GM21717 (cell line): ENCODE measurements around the gene MAP2K3.
A peak's percentile ranks its signal among the peaks of the same experiment; 100 is the strongest.

Experiments used
- ATAC-seq: cut with Tn5 transposase; IDR thresholded peaks from one replicate; pipeline ENCODE4 v1.9.1; 2021; ENCODE audit warnings: mild to moderate bottlenecking, moderate library complexity; ENCODE audit not compliant: unreplicated experiment

MAP2K3 gene

DNA sequence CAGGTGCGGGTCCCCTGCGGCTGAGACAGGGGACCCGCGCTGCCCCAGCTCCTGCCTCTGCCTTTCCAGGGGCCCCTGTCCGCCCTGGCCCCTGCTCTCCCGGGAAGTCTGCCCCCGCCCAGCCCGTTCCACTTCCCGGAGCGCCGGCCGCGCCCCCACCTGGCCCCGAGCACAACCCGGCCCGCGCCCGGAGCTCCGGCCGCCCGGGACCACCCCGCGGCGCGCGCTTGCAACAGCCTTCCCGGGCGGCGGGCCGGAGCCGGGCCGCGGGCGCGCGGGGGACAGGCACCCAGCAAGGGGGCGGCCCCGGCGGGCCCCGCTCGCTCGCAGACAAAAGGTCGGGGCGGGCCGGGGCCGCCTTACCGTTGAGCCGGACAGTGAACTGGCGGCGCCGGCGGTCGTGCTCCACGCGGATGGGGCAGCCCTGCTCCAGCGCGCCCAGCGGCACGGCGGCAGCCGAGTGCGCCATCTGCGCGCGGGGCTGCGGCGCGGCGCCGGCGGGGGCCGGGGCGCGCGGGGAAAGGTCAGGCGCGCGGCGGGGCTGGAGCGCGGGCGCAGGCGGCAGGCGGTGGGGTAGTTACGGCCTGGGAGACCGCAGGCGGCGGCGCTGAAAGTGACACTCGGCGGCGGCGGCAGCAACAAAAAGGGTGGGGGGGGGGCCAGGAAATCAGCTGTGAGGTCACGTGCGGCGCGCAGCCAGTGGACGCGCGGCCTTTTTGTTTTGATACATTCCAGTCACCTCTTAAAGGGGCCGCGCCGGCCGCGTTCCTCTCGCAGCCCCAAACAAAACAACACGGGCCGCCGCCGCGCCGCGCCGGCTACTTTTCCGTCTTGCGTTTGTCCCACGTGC lies 31.5 kb upstream of the MAP2K3 start, which contains the start of gene NATD1:
NATD1 (minus strand) TSS at position 615 of the 850 bp plus-strand sequence; CDS start at position 469, 146 bp downstream.
- peak; percentile 70 for ATAC-seq

DNA sequence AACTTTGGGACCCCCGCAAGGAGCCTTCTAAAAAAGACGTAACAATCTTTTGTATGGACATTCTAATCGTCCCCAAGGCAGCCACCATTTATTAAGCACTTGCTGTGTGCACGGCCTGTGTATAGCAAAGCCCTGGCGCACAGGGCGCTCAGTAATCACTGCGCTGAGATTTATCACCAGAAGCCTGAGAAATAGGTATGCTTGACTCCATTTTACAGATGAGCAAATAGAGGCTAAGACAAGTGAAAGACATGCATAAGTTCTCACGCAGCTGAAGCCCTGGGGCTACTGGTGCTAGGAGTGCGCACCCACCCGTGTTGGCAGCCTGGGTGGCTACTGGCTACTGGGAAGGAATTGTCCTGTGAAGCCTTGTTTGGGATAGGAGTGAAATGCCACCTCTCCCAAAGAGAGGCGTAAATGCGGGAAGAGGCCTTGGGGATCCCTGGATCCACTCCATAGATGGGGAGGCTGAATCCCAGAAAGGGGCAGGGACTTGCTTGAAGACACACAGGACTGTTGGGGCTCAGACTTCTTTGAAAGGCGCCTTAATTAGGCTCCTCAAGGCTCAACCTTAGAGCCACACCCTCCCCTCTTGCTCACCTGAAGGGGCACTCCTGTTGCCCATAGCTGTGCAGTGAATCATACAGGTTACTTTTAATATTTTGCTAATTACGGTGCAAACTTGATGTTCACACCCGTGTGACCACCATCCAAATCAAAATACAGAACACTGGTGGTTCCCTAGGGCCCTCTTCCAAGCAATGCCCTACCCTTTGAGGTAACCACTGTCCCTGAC lies 30.7 kb upstream of the MAP2K3 start:
- no peak for ATAC-seq

DNA sequence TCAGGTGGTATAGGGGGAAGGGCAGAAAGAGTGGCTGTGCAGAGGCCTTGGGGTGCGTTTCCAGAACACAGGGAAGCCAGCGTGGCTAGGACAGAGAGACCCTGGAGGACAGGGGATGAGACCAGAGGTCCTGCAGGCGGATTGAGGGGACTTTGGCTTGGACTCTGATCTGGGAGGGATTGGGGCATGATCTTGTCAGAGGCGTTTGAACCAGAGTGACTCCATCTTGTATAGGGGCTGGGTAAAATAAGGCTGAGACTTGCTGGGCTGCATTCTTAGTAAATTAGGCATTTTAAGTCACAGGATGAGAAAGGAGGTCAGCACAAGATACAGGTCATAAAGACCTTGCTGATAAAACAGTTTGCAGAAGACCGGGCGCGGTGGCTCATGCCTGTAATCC lies 25.9 kb upstream of the MAP2K3 start:
- ATAC-seq = no peak

DNA sequence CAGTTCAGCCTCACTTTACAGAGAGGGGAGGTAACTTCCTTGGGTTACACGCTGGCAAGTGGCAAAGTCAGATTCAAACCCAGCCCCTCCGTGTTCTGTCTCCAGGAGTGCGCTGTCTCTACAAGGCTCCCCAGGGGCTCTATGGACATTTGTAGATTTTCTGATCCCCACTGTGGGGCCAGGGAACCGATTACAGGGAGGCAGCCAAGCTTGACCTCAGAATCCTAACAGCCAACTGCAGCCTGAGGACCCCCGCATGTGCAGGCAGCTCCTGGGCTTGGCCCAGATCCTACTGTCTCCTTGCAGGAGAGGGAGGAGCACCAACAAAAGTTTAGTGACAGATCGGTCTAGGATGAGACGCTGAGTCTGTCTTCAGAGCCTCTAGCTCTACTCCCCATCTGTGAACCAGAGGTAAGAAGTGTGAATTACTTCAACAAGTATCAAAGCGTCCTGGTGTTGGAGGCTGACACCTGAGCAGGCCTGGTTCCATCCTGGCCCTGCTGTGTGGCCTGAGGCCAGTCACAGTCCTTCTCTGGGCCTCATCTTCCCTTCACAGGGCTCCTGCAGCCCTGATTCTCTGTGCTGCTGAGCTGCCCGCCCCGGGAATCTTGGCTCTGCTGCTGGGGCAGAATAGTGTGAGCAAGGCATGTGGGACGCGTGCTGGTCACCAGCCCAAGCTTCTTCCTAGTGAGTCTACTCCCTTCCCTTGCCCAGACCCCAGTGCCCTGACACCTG lies 22.1 kb upstream of the MAP2K3 start:
- no peak for ATAC-seq

DNA sequence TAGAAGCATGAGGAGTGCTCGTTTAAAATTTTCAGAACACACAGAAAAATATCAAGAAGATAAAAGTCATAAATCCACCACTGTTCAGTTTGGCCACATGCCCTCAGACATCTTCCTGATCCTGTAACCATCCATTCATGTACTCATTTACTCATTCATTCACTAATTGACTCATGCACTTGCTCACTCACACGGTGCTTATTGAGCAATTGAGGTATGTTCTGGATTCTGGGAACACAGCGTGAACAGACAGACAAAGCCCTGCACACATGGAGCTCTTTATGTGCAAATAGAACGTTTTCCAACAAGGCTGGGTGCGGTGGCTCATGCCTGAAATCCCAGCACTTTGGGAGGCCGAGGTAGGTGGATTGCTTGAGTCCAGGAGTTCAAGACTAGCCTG lies 21.1 kb upstream of the MAP2K3 start:
- ATAC-seq = no peak

DNA sequence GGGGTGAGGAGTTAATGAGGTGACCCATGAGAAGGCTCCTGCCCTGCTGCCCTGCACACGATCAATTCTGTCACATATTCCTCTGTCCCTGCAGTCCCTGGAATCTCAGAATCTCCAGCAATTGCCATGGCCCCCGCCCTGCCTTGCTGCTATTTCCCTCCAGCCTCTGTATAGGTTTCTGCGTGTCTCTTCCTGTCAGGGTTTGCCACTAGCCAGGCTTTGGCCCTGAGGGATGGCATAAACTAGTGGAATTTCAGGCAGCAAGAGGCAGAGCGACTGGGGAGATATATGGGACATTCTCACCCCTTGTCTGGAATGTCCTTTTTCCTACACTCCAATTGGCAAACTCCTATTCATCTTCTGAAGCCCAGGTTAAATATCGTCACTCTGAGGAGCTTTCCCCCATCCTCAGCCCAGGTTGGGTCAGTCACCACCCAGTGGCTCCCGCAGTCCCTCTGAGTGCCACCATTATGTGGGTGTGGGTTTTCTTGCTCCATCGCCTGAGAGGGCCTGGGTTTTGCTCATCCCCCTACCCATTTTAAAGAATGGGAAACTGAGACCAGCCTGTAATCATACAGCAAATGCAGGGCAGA lies 15.8 kb upstream of the MAP2K3 start:
- no peak for ATAC-seq

DNA sequence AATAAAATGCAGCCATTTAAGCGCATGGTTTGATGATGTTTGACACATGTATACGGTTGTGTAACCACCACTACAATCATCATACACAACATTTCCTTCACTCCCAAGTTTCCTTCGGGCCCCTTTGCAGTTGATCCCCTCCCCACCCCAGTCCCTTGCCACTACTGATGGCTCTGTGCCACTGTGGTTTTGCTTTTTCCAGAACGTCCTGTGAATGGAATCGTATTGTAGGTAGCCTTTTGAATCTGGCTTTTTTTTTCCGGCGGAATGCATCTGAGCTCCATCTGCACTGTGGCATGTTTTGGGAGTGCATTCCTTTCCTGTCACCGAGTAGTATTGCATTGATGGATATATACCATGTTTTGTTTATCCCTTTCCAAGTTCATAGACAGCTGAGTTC lies 15.1 kb upstream of the MAP2K3 start:
- ATAC-seq = no peak

DNA sequence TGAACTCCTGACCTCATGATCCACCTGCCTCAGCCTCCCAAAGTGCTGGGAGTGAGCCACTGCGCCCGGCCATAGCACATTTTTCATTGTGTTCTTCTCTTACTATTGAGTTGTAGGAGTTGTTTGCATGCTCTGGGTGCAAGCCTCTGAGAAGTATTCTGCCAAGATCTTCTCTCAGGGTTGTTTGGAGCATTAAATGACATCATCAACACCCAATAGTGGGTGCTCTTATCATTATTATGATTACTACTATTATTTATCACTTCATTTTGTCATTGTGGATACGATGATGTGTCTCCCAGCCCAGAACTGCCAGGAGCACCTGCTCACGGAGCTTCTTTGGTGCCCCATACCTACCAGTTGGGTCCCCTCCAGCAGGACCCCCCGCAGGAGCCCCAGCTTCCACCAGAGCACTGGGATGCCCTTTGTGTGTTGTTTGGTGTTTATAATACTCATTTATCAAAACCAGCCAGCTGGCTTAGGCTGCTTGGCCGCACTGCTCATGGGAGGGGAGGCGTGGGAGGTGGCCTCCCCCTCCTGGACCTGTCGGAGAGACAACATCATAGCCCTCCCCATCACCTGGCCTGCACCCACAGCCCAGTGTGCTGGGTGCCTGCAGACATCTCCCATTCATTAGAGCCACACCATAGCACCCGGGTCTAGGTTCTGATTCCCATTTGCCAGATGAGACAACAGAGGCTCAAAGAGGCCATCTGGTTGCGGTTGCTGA lies 12.9 kb upstream of the MAP2K3 start:
- ATAC-seq = no peak

DNA sequence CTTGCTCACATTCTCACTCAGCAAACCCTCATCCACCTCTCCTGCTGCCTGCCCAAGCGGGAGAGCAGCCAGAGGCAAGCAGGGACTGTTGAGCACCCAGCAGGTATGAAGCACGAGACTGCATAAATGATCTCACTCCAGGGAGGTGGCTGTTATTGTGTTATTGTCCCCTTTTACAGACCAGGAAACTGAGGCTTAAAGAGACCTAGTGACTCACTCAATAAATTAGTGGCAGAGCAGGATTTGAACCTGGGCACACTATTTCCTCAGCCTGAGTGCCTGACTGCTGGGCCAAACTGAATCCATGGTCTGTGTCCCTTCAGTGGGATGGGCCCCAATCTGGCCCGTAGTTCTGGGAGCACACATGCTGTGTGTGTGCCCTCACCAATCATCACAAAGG lies 12.3 kb upstream of the MAP2K3 start:
- ATAC-seq = no peak

DNA sequence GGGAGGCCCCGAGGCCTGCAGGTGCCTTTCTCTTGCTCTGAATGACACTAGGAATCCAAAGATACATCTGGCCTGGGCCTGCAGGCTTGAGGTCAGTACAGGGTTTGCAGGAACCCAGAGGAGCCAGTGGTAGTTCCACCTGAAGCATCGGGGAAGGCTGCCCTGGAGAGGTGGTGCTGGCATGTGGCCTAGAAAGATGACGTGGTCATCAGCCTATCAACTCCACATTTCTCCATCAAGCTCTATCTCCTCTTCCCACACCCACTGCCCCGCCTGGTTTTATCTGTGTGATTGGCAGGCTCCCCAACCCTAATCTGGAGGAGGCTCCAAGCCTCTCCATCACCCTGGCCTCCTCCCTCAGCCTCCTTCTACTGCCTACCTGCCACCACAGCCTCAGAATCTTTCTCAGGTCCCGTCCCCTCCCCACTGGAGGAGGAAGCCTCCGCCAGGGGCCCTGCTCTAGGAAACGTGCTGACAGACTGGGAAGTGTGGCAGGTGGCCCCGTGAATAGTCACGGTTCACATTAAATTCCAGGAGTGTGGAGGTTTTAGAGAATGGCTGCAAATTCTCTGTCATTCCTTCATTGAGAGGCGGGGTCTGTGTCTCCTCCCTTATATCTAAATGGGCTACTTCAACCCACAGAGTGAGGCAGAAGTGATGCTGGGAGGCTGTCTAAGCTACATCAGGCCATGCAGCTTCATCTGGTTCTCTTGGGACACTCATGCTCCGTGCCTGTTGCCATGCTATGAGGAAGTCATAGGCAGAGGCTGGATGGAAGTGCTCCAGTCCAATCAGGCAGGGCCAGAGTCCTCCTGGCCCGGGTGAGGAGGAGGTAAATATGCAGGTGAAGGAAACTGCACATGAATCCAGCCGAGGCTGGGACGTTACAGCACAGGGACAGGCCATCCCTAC lies 11.4 kb upstream of the MAP2K3 start:
- no peak for ATAC-seq

DNA sequence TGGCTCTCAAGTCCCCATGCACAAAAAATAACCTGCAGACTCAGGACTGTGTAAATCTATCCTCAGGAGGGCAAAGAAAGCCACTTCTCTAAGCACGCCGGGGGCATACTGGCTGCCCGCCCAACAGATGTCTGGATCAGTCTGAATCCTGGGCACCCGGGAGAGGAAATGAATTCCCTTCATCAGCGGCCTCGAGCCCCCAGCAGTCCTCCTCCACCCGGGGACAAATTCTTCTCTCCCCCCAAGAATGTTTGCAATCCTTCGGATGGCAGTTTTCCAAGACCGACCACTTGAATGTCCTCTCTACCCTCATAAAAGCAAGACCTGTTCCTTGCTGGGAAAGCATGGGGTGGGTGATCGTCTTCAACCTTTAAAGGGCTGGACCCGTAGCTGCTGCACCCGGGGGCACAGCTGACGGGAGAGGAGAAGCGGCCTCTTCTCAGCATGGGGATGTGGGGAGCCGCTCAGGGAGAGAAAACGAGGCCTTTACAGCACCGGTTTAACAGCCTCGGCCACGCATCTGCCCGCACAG lies 9.4 kb upstream of the MAP2K3 start:
- ATAC-seq = peak; percentile 4

DNA sequence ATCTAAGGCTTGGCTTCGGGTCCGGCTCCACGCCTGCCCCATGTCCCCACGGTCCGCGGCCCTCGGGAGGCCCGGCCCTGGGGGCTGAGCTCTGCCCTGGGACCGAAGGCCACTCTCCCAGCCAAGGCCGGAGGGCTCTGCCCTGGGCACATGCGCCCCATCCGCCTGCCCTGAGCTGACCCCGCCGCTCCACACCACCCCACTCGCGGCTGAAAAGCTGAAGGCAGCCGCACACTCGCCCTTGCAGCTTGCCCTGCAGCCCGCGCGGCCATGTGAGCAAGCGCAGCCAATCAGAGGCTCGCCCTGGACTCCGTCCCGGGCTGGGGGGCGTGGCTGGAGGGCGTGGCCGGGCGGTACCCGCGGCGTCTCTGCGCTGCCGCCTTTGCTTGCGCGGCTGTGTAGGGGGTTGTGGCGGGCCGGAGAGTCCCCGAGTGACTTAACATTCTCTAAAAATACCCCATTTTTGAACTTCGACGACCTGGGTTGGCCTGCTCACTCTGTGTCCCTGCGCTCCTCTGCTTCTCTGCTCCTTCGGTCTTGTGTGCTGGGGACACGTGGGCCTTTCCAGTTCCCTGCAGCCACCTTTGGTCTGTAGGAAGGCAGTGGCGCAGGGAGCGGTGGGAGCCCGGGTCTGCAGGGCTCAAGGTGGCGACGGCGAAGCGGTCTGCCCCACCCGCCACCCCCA lies 8.8 kb upstream of the MAP2K3 start:
- ATAC-seq = peak; percentile 85

DNA sequence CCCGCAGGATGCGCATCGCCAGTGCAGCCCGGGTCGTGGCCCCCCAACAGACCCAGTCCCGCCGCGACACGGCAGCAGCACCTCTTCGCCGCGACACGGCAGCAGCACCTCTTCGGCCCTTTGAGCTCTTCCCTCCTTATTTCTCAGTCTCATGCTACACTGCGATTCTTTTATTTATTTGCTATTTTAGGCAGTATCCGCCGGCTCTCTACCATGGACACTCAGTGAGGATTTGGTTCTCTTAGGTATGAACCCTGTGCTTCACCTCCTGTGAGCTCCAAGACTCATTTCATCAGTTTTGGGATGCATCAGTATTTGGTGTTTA lies 8.3 kb upstream of the MAP2K3 start:
- ATAC-seq = no peak

DNA sequence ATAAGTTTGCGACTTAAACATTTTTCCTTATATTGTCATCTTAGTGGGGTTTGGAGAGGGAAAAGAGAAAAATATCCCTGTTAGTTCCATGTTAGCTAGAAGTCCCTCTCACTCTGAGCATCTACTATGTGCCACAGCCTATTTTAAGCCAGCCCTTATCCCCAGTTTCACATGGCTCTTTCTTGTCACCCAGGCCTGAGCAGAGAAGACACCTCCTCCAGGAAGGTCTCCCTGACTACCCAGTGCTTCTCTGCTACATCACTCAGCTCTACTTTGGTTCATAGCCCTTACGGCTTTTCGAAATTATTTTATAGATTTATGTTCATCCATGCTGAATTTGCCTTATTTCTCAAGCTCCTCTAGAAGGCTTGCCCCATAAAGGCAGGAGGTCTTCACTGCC lies 7.2 kb upstream of the MAP2K3 start:
- ATAC-seq = no peak

DNA sequence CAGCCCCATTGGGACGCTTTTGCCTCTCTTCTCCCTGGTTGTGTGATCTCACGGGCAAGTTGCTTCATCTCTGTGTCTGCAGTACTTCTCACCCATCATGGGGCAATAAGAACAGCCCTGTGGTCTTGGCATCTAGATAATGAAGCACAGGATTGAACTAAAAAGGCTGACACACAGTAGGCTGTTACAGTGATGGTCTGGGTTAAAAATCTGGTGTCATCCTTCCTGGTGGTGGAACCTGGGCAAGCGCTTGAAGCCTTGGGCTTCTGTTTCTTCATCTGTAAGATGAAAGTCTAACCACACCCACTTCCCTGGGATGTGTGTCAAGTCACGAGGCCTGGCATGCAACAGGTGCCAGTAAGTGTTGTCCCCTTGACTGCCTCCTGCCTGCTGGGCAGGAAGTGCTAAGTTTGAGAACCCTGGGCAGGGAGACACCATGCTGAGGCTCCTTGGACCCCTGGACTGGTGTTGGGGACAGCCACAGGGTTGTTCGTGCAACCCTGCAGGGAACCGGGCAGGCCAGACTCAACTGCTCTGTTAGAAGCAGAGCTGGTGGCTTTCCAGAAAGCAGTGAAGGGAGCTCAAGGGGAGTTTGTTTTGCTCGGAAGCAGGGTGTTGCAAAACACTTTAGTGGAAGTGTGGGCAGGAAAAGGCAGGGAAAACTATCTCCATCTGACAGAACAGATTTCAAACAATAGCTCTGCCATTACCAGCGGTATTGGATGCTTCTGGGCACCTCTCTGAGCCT lies 5.9 kb upstream of the MAP2K3 start:
- no peak for ATAC-seq

DNA sequence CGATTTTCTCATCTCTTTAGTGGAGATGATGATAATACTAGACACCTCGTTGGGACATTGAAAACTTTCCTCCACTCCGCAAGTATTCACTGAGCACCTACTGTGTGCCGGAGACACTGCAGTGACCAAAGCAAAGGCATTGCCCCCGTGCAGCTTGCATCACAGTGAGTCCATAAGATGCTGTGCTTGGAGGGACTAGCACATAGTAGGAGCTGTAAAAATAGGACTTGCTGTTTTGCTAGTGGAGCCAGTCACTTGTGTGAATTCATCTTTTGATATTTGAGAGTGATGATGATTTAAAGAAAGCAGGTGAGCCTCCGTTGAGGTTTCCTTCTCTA lies 5.3 kb upstream of the MAP2K3 start:
- ATAC-seq = no peak

DNA sequence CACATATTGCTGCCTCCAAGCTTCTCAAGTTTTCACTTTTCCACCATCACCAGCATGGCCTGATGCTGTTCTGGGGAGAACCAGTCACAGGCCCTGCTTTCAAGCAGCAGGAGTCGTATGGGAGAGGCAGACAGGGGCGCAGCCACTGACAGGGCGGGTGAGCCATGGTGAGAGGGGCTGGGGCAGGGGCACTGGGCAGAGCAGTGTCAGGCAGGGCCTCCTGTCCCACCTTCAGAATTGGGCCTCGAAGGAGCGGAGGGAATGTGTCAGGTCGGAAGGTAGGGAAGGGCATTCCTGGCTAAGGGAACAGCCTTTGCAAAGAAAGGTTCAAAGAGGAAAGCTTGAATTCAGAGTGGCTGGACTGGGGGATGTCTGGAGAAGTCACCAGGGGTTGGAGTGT lies 4.9 kb upstream of the MAP2K3 start:
- ATAC-seq = no peak

DNA sequence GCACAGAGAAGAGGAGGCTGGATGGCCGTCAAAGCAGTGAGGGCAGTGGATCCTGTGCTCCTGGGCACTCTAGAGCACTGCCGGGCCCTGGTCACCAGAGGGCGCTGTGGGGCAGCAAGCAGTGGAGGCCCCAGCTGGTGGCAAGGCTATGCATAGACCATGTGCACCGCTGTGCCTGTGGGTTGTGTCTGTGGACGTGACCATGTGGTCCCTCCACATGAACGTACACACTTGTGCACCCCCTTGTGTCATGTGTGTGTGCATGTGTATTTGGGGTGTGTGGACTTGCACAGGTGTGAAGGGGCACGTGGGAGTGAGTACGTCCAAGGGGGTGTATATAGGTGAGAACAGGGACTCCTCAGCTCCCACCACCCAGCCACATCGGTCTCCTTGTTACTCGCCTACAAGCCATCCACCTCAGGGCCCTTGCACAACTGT lies 4.4 kb upstream of the MAP2K3 start:
- peak; percentile 25 for ATAC-seq
